Sigmoid colon (tissue), 7 donors: ENCODE results near the gene ADAD2. TPM values are rescaled to one million over a fixed set of nuclear protein-coding genes. Genes with fewer than 3 reads are reported as not detected.

Experiments used
- DNase-seq: peaks from one replicate; pipeline ENCODE4 v3.0.0-alpha.2; 2019
- H3K27ac ChIP-seq, 4 donors: fragments of 200-600 bp; sonication (generic); one replicate each; pipeline ENCODE4 v1.5.1; 2016 to 2019; ENCODE audit warnings: mild to moderate bottlenecking in 1 of 4
- H3K27me3 ChIP-seq, 3 donors: fragments of 200-600 bp; sonication (generic); one replicate each; pipeline ENCODE4 v1.5.1; 2019; ENCODE audit warnings: mild to moderate bottlenecking in 1 of 3
- H3K36me3 ChIP-seq, 4 donors: fragments of 200-600 bp; sonication (generic); one replicate each; pipeline ENCODE4 v1.5.1; 2016 to 2019
- H3K4me1 ChIP-seq, 4 donors: fragments of 200-600 bp; sonication (generic); one replicate each; pipeline ENCODE4 v1.5.1; 2017 to 2019
- H3K4me3 ChIP-seq, 4 donors: fragments of 200-600 bp; sonication (generic); one replicate each; pipeline ENCODE4 v1.5.1; 2017 to 2019; ENCODE audit warnings: mild to moderate bottlenecking in 2 of 4, moderate library complexity in 1 of 4
- H3K9me3 ChIP-seq, 4 donors: fragments of 200-600 bp in 3 of 4; sonication (generic) in 3 of 4; one replicate each; pipeline versions ENCODE4 v1.5.1 to v1.6.1; 2013 to 2019
- CTCF ChIP-seq, 4 experiments: fragments of 450-650 bp in 3 of 4; fragments of 200-600 bp in 1 of 4; IDR thresholded peaks; one replicate each; pipeline ENCODE4 v1.5.1; 2016 to 2019; ENCODE audit warnings: antibody characterized with exemption in 4 of 4, mild to moderate bottlenecking in 3 of 4, moderate library complexity in 2 of 4
- EP300 ChIP-seq, 4 donors: sonication (generic); formaldehyde crosslinking; IDR thresholded peaks; one replicate each; pipeline ENCODE4 v1.6.1; 2017; ENCODE audit warnings: antibody characterized with exemption in 4 of 4
- POLR2A ChIP-seq, 2 donors: fragments of 450-650 bp; IDR thresholded peaks; one replicate each; pipeline ENCODE4 v1.6.1; 2016; ENCODE audit warnings: antibody characterized with exemption in 2 of 2, mild to moderate bottlenecking in 2 of 2, moderate library complexity in 2 of 2
- POLR2AphosphoS5 ChIP-seq, 4 donors: sonication (generic); formaldehyde crosslinking; IDR thresholded peaks; one replicate each; pipeline ENCODE4 v1.6.1; 2017; ENCODE audit warnings: antibody characterized with exemption in 4 of 4
- WGBS, 2 donors: extraction: QIAGEN DNeasy Blood & Tissue Kit; methylation state at CpG; one replicate each; pipeline ENCODE4 v1.1.7; 2013; 5-methylcytosine and 5-hydroxymethylcytosine counted together
- intact Hi-C: fragments of 100-400 bp; cut with DNase I; formaldehyde crosslinking; loops from one replicate; pipeline ENCODE4 v1.15.1; 2023
- polyA plus RNA-seq, 3 donors: library from polyadenylated mRNA; stranded (reverse); fragments of 200-250 nt; gene quantifications; one replicate each; pipeline ENCODE4 v1.2.3, GENCODE V29; 2013
- total RNA-seq, 4 donors: library from RNA; depleted of rRNA; stranded (reverse); fragments of >200 nt; gene quantifications; one replicate each; pipeline ENCODE4 v1.1.0, GENCODE V29; 2016
- donor health status: healthy with polysubstance abuse.
- donor health status: Bipolar disorder and iron deficiency.
- donor health status: healthy.

Gene ADAD2
- total and polyA plus RNA-seq, 7 donors: 0.29 to 0.83 (median 0.36) TPM; not detected in 4

GRCh38 chr16:84186685-84187437 lies 4.1 kb upstream of the ADAD2 start, which contains the start of gene TAF1C:
TAF1C (minus strand) TSS chr16:84187057; CDS start chr16:84184988, 2,069 bp downstream.
- H3K9me3 ChIP-seq: no peaks in the 10 kb centered on the region
- H3K4me1 ChIP-seq: peaks cover 0 to 23% (median 12%) of the 10 kb centered on the region in 4 donors
- DNase-seq: peak; percentile 96
- peaks cover 0 to 28% (median 20%) of the 10 kb centered on the region in 4 donors for H3K36me3 ChIP-seq
- intact Hi-C loops: loop anchor here (1.0 to 10.0 kb wide), 8 partner anchors 42 to 428 kb away; partner anchors contain the start of genes COTL1, DNAAF1, HSDL1 and MBTPS1
- H3K27ac ChIP-seq: peak within 1 kb of the TSS; percentile 72 to 87 (median 76)
- no peak for TF ChIP-seq EP300 (IDR thresholded peaks at IDR 0.05)
- TF ChIP-seq POLR2A (IDR thresholded peaks at IDR 0.05): peak in 1 of 2 donors; percentile 45
- peak; percentile 72 to 98 (median 86) for TF ChIP-seq CTCF (IDR thresholded peaks at IDR 0.05)
- TF ChIP-seq POLR2AphosphoS5 (IDR thresholded peaks at IDR 0.05): peak; percentile 37 to 85 (median 75)
- no peaks in the 10 kb centered on the region for H3K27me3 ChIP-seq
- peak within 1 kb of the TSS; percentile 75 to 99 (median 88) for H3K4me3 ChIP-seq
- WGBS, 2 donors: 2% methylated on average over 55 of the region's 55 CpGs

- no peak for DNase-seq
- no peak overlapping the region for H3K27ac ChIP-seq
- TF ChIP-seq EP300 (IDR thresholded peaks at IDR 0.05): no peak
- TF ChIP-seq POLR2AphosphoS5 (IDR thresholded peaks at IDR 0.05): no peak
- TF ChIP-seq POLR2A (IDR thresholded peaks at IDR 0.05): no peak
- no peak for TF ChIP-seq CTCF (IDR thresholded peaks at IDR 0.05)
- H3K9me3 ChIP-seq: no peaks in the 10 kb centered on the region
- 91 to 95% methylated on average over 16 of the region's 16 CpGs for WGBS, 2 donors
- H3K27me3 ChIP-seq: peaks cover 0 to 6% (median 0%) of the 10 kb centered on the region in 3 donors
- peaks cover 0 to 5% (median 0%) of the 10 kb centered on the region in 4 donors for H3K4me1 ChIP-seq
- no peak overlapping the region for H3K4me3 ChIP-seq
- intact Hi-C loops: loop anchor here (5.0 kb wide), 1 partner anchor 224 kb away; the partner anchor contains the start of gene NECAB2
- H3K36me3 ChIP-seq: no peaks in the 10 kb centered on the region
Measured at GRCh38 chr16:84191466-84191865, 509 bp downstream of the ADAD2 start.

- Histone ChIP-seq H3K4me3 (no peak overlapping the region), H3K4me1 (no peaks in the 10 kb centered on the region), H3K27ac (no peak overlapping the region), H3K27me3 (peaks cover 0 to 12% (median 0%) of the 10 kb centered on the region in 3 donors), H3K36me3 (no peaks in the 10 kb centered on the region), H3K9me3 (no peaks in the 10 kb centered on the region)
- TF ChIP-seq POLR2AphosphoS5 (IDR thresholded peaks at IDR 0.05) (no peak), CTCF (IDR thresholded peaks at IDR 0.05) (no peak), EP300 (IDR thresholded peaks at IDR 0.05) (no peak), POLR2A (IDR thresholded peaks at IDR 0.05) (no peak)
- 74 to 83% methylated on average over 7 of the region's 7 CpGs for WGBS, 2 donors
- intact Hi-C loops: loop anchor here (5.0 kb wide), 1 partner anchor 226 kb away; the partner anchor contains the start of gene NECAB2
- no peak for DNase-seq
Measured at GRCh38 chr16:84193480-84193879, 2.5 kb downstream of the ADAD2 start.

GRCh38 chr16:84194018-84194417 lies 3.1 kb downstream of the ADAD2 start:
- Histone ChIP-seq H3K27ac (no peak overlapping the region), H3K4me3 (no peak overlapping the region), H3K4me1 (no peaks in the 10 kb centered on the region), H3K36me3 (no peaks in the 10 kb centered on the region), H3K27me3 (peaks cover 0 to 12% (median 0%) of the 10 kb centered on the region in 3 donors), H3K9me3 (no peaks in the 10 kb centered on the region)
- TF ChIP-seq POLR2AphosphoS5 (IDR thresholded peaks at IDR 0.05) (no peak), POLR2A (IDR thresholded peaks at IDR 0.05) (no peak), CTCF (IDR thresholded peaks at IDR 0.05) (no peak), EP300 (IDR thresholded peaks at IDR 0.05) (no peak)
- intact Hi-C loops: loop anchor here (5.0 kb wide), 1 partner anchor 227 kb away; the partner anchor contains the start of gene NECAB2
- no peak for DNase-seq
- 85 to 89% methylated on average over 11 of the region's 11 CpGs for WGBS, 2 donors
